Neural progenitor cell (in vitro differentiated cells): ENCODE results near the gene RHBDF1. TPM values are rescaled to one million over a fixed set of nuclear protein-coding genes. Genes with fewer than 3 reads are reported as not detected.
"Not testable (repeated sequence)": the region's sequence is repeated elsewhere in the genome, so short reads cannot be mapped to it uniquely, and the experiment has no call there.

Experiments used
- DNase-seq: peaks from one replicate; pipeline ENCODE4 v3.0.0-alpha.2; 2016; ENCODE audit warnings: low spot score
- H2AFZ ChIP-seq: fragments of 200-600 bp; sonication (generic); replicated peaks from 2 replicates; pipeline ENCODE4 v1.6.1; 2016; ENCODE audit warnings: antibody characterized with exemption
- H3F3A ChIP-seq: fragments of 200-600 bp; sonication (generic); 2 replicates; pipeline ENCODE4 v1.6.1; 2016; ENCODE audit warnings: antibody characterized with exemption, low read depth
- H3K27ac ChIP-seq: fragments of 200-600 bp; sonication (generic); 2 replicates; pipeline ENCODE4 v1.5.1; 2016; ENCODE audit warnings: mild to moderate bottlenecking
- H3K27me3 ChIP-seq: fragments of 200-600 bp; sonication (generic); 2 replicates; pipeline ENCODE4 v1.6.1; 2016; ENCODE audit warnings: mild to moderate bottlenecking, moderate library complexity
- H3K36me3 ChIP-seq: fragments of 200-600 bp; sonication (generic); 2 replicates; pipeline ENCODE4 v1.5.1; 2016
- H3K4me1 ChIP-seq: fragments of 200-600 bp; sonication (generic); 2 replicates; pipeline ENCODE4 v1.6.1; 2016; ENCODE audit warnings: mixed run types
- H3K4me2 ChIP-seq: fragments of 200-600 bp; sonication (generic); 2 replicates; pipeline ENCODE4 v1.6.1; 2016
- H3K4me3 ChIP-seq: fragments of 200-600 bp; sonication (generic); 2 replicates; pipeline ENCODE4 v1.5.1; 2016
- H3K79me2 ChIP-seq: fragments of 200-600 bp; sonication (generic); 2 replicates; pipeline ENCODE4 v1.6.1; 2016; ENCODE audit warnings: low read depth
- H3K9ac ChIP-seq: fragments of 200-600 bp; sonication (generic); 2 replicates; pipeline ENCODE4 v1.6.1; 2016
- H3K9me3 ChIP-seq: fragments of 200-600 bp; sonication (generic); 2 replicates; pipeline ENCODE4 v1.5.1; 2016; ENCODE audit warnings: low read depth
- H4K20me1 ChIP-seq: fragments of 200-600 bp; sonication (generic); 2 replicates; pipeline ENCODE4 v1.6.1; 2016; ENCODE audit warnings: low read depth
- H3K27ac Mint-ChIP-seq: 3 replicates; pipeline ENCODE4 v1.8.0; 2021; ENCODE audit warnings: mixed read lengths
- H3K27me3 Mint-ChIP-seq: 2 replicates; pipeline ENCODE4 v1.8.0; 2022; ENCODE audit warnings: low read depth, mild to moderate bottlenecking, inconsistent platforms, moderate library complexity, mixed read lengths; ENCODE audit not compliant: insufficient read depth
- H3K36me3 Mint-ChIP-seq: 3 replicates; pipeline ENCODE4 v1.8.0; 2021; ENCODE audit warnings: mixed read lengths
- H3K4me1 Mint-ChIP-seq: 3 replicates; pipeline ENCODE4 v1.8.0; 2021; ENCODE audit warnings: mixed read lengths
- H3K4me3 Mint-ChIP-seq: 3 replicates; pipeline ENCODE4 v1.8.0; 2021; ENCODE audit warnings: mild to moderate bottlenecking, moderate library complexity, mixed read lengths
- H3K9me3 Mint-ChIP-seq: 3 replicates; pipeline ENCODE4 v1.8.0; 2020; ENCODE audit warnings: mixed read lengths
- EZH2 ChIP-seq: fragments of 200-600 bp; sonication (generic); IDR thresholded peaks from 2 replicates; pipeline ENCODE4 v1.6.1; 2017; ENCODE audit warnings: antibody characterized with exemption, mild to moderate bottlenecking, moderate library complexity
- EZH2phosphoT487 ChIP-seq: fragments of 200-600 bp; sonication (generic); IDR thresholded peaks from 2 replicates; pipeline ENCODE4 v1.6.1; 2017; ENCODE audit warnings: antibody characterized with exemption
- total RNA-seq: library from RNA; depleted of rRNA; stranded (reverse); fragments of >200 nt; gene quantifications from 2 replicates; pipeline ENCODE4 v1.2.3, GENCODE V29; 2015; ENCODE audit warnings: low replicate concordance
- TF ChIP-seq, protein P1 (sequence below): fragments of 200-600 bp; sonication (generic); IDR thresholded peaks from 2 replicates; pipeline ENCODE4 v1.5.1; 2017; ENCODE audit warnings: antibody characterized with exemption, mild to moderate bottlenecking

RHBDF1 gene
- total RNA-seq, 1 donor from 2014 or later: 11.0 TPM

DNA sequence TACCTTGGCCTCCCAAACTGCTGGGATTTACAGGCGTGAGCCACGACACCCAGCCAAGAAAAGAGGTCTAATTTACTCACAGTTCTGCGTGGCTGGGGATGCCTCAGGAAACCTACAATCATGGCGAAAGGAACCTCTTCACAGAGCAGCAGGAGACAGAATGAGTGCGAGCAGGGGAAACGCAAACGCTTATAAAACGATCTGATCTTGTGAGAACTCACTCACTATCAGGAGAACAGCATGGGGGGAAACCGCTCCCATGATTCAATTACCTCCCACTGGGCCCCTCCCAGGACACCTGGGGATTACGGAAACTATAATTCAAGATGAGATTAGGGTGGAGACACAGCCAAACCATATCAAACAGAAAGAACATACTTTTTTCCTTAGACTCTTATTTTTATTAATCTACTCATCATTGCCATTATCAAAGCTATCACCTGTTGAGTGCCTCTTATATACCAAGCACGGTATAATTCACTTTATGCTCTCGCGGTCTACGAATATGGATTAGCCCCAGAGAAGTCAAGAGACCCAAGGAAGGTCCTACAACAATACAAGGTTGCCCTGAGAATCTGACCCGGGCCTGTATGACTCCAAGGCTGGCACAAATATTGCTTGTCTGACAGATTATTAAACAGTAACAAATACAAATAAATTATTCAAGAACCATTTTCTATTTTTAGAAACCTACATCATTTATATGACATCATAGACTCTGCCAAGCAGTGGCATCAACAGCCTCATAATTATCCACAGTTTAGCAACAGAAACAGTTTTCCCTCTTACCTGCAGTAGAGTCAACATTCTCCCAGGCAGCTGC is 21.5 kb downstream of the RHBDF1 start:
- Mint-ChIP-seq H3K9me3 (no peaks in the 10 kb centered on the region), H3K4me3 (peak overlapping the region; percentile 73), H3K36me3 (peaks cover 24% of the 10 kb centered on the region), H3K27ac (no peak overlapping the region), H3K27me3 (peaks cover 2% of the 10 kb centered on the region), H3K4me1 (peaks cover 16% of the 10 kb centered on the region)
- Histone ChIP-seq H4K20me1 (peaks cover 14% of the 10 kb centered on the region), H3K9ac (no peak overlapping the region), H3K4me3 (no peak overlapping the region), H3K4me1 (no peaks in the 10 kb centered on the region), H3K36me3 (no peaks in the 10 kb centered on the region), H2AFZ (no peak overlapping the region), H3K27ac (no peak overlapping the region), H3K79me2 (peaks cover 53% of the 10 kb centered on the region), H3K4me2 (peak overlapping the region; percentile 45), H3K9me3 (no peaks in the 10 kb centered on the region), H3K27me3 (no peaks in the 10 kb centered on the region), H3F3A (peaks cover 15% of the 10 kb centered on the region)
- no peak for DNase-seq
- TF ChIP-seq, protein P1, sequence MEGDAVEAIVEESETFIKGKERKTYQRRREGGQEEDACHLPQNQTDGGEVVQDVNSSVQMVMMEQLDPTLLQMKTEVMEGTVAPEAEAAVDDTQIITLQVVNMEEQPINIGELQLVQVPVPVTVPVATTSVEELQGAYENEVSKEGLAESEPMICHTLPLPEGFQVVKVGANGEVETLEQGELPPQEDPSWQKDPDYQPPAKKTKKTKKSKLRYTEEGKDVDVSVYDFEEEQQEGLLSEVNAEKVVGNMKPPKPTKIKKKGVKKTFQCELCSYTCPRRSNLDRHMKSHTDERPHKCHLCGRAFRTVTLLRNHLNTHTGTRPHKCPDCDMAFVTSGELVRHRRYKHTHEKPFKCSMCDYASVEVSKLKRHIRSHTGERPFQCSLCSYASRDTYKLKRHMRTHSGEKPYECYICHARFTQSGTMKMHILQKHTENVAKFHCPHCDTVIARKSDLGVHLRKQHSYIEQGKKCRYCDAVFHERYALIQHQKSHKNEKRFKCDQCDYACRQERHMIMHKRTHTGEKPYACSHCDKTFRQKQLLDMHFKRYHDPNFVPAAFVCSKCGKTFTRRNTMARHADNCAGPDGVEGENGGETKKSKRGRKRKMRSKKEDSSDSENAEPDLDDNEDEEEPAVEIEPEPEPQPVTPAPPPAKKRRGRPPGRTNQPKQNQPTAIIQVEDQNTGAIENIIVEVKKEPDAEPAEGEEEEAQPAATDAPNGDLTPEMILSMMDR: no peak
- TF ChIP-seq EZH2 (no peak), EZH2phosphoT487 (no peak)

DNA sequence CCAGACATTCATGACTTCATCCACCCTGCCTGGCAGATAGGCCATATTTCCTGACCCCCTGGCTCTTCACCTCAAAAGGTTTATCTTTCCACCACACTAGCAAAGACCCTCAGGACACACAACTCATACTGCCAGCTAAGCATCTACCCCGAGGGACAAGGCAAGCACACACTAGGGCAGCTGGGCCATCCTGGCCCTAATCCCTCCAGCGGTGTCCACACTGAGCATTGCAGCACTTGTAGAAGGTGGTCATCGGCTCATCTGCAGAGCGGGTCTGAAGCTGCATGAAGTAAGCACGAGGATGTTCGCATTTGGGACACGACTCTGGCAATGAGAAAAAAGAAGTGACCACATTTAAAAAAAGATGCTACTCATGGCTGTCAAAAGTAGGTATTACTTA is 25.2 kb downstream of the RHBDF1 start:
- no peaks in the 10 kb centered on the region for H3K27me3 ChIP-seq
- H3K4me1 Mint-ChIP-seq: peaks cover 10% of the 10 kb centered on the region
- H3K27me3 Mint-ChIP-seq: peaks cover 3% of the 10 kb centered on the region
- peaks cover 49% of the 10 kb centered on the region for H3K36me3 Mint-ChIP-seq
- H3K27ac ChIP-seq: no peak overlapping the region
- no peaks in the 10 kb centered on the region for H3K9me3 Mint-ChIP-seq
- peaks cover 11% of the 10 kb centered on the region for H4K20me1 ChIP-seq
- no peak for TF ChIP-seq EZH2
- no peak for TF ChIP-seq EZH2phosphoT487
- no peak overlapping the region for H3K4me2 ChIP-seq
- H3K9me3 ChIP-seq: no peaks in the 10 kb centered on the region
- no peak overlapping the region for H3K27ac Mint-ChIP-seq
- no peak overlapping the region for H3K9ac ChIP-seq
- no peak for DNase-seq
- H3F3A ChIP-seq: peaks cover 5% of the 10 kb centered on the region
- H3K4me3 ChIP-seq: no peak overlapping the region
- H3K36me3 ChIP-seq: no peaks in the 10 kb centered on the region
- H3K4me1 ChIP-seq: no peaks in the 10 kb centered on the region
- peaks cover 33% of the 10 kb centered on the region for H3K79me2 ChIP-seq
- H3K4me3 Mint-ChIP-seq: no peak overlapping the region
- H2AFZ ChIP-seq: no peak overlapping the region

DNA sequence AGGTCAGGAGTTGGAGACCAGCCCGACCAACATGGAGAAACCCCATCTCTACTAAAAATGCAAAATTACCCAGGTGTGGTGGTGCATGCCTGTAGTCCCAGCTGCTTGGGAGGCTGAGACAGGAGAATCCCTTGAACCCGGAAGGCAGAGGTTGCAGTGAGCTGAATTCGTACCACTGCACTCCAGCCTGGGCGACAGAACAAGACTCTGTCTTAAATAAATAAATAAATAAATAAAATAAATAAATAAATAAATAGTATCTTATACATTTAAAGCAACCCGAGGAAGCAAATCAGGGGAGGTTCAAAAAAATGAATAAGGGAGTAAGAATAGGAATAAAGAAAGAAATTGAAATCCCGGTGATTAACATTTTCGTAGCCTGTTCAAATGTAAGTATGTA is 25.9 kb downstream of the RHBDF1 start:
- not testable (repeated sequence) for H3K4me1 Mint-ChIP-seq, H3K27ac Mint-ChIP-seq, H3K9me3 Mint-ChIP-seq, H3K27me3 Mint-ChIP-seq, H3K9ac ChIP-seq, H3K27me3 ChIP-seq, H3K4me3 Mint-ChIP-seq, H3K4me2 ChIP-seq, H2AFZ ChIP-seq, H3F3A ChIP-seq, H3K4me3 ChIP-seq, H3K36me3 ChIP-seq, H3K27ac ChIP-seq, H3K4me1 ChIP-seq, H3K9me3 ChIP-seq, H4K20me1 ChIP-seq, DNase-seq
- H3K79me2 ChIP-seq: peaks cover 26% of the 10 kb centered on the region
- peaks cover 55% of the 10 kb centered on the region for H3K36me3 Mint-ChIP-seq

DNA sequence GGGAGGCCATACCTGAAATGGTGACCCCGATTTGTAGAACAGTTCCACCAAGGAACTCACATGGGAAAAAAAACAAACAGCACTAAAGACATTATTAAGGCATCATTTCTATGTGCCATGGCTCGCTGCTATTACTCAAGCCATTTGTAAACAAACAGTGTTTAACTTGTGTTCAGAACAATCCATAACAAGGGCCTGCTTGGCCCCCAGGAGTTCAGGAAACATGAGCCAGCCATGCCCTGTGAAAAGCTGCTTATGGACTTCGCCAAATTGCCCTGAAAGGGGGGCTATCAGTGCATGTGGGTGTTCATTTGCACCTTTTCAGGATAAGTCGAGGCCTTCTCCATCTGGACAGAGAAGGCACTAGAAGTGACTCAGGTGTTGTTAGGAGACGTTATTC is 27.0 kb downstream of the RHBDF1 start:
- H3K36me3 Mint-ChIP-seq: peaks cover 51% of the 10 kb centered on the region
- Histone ChIP-seq H3K4me3 (no peak overlapping the region), H3K9me3 (no peaks in the 10 kb centered on the region), H3K9ac (no peak overlapping the region), H3K27me3 (no peaks in the 10 kb centered on the region), H3F3A (peaks cover 3% of the 10 kb centered on the region), H3K36me3 (no peaks in the 10 kb centered on the region), H3K4me1 (no peaks in the 10 kb centered on the region), H3K79me2 (peaks cover 15% of the 10 kb centered on the region), H4K20me1 (no peaks in the 10 kb centered on the region), H3K27ac (no peak overlapping the region), H2AFZ (no peak overlapping the region), H3K4me2 (no peak overlapping the region)
- DNase-seq: no peak
- no peak overlapping the region for H3K27ac Mint-ChIP-seq
- H3K27me3 Mint-ChIP-seq: peaks cover 3% of the 10 kb centered on the region
- TF ChIP-seq, protein P1: no peak
- TF ChIP-seq EZH2: no peak
- no peak for TF ChIP-seq EZH2phosphoT487
- H3K4me3 Mint-ChIP-seq: no peak overlapping the region
- H3K9me3 Mint-ChIP-seq: peaks cover 3% of the 10 kb centered on the region
- no peaks in the 10 kb centered on the region for H3K4me1 Mint-ChIP-seq
